ENCODE measurements around the gene FAM210B. TPM values are rescaled to one million over a fixed set of nuclear protein-coding genes. Genes with fewer than 3 reads are reported as not detected.

Gene FAM210B
- total and polyA plus RNA-seq, 9 of the 15 experiments (the other 6 are each of a cell fraction or from before 2014, with no cell fraction given), result 12.1 to 87.3 (median 47.6) TPM

DNA sequence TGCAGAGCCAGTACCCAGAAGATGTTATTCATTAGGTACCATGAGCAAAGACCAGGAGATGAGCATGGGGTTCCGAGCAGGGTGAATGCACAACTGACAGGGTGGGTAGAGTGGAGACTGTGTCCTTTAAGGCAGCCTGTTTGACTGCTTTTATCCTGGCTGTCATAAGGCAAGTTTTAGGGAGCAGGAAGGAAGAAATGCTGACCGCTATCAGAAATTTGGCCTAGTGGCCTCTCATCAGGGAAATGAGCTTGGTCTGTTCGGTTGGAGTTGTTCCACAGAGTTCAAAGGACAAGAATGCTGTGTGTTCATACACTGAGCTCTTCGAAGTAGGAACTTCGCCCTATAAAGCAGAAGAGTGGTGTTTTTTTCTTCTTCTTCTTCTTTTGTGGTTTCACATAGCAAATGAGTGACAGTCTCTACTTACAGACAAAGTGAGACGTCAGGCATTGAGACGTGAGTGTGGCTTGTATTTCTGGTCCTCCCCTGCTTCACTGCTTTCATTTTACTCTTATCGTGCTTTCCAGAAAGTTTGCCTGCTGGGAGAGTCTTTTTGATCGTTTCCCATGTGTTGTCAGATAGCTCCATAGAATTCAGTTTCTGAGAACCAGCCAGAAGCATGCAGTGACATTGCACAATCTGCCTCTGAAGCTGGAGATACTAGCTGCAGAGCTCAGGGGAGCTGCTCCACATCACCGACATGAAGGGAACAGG lies 53.1 kb downstream of the FAM210B start, which contains the start of gene CASS4:
Gene CASS4 (plus strand): TSS at position 502 of the 714 bp plus-strand sequence. CDS start 199 bp downstream, at position 701.
- no peaks in the 10 kb centered on the region for H3K9me3 ChIP-seq (replicated peaks; ENCODE audit: control insufficient read depth, insufficient read depth, low read depth, low read length)
- peak; percentile 81 to 97 (median 85) for DNase-seq (ENCODE audit: extremely low read depth in 1 of 4, low spot score in 3 of 4)
- peak; percentile 99 for FAIRE-seq
- WGBS (ENCODE audit: insufficient coverage, low coverage, missing lambda C conversion rate), result 2% methylated on average over 10 of the region's 10 CpGs
- H3K79me2 ChIP-seq (ENCODE audit: control insufficient read depth, insufficient read depth, low read length), result peaks cover 76% of the 10 kb centered on the region
- H3K9me1 ChIP-seq (ENCODE audit: control insufficient read depth, insufficient read depth, low read length), result no peaks in the 10 kb centered on the region
- BruUV-seq (replicated peaks), result no TSS peak
- H3K27ac ChIP-seq (ENCODE audit: extremely low read depth, low read depth, low read length), result peak within 1 kb of the TSS; percentile 85
- H2AFZ ChIP-seq (ENCODE audit: low read depth, low read length), result peak within 1 kb of the TSS; percentile 66
- H3K9ac ChIP-seq (ENCODE audit: insufficient read depth in 1 of 2, low read depth in 2 of 2, low read length in 2 of 2), result peak within 1 kb of the TSS; percentile 62 to 73; a peak in 3 of 4 replicates
- ChIA-PET POLR2A (interaction anchor here (0.6 to 5.1 kb wide), 22 partner anchors 10 to 998 kb away, joined by 3 to 72 read pairs (median 4); partner anchors contain the start of genes AURKA, CSTF1, FAM210B and RTF2), CTCF (ENCODE audit: low intra/inter-chr PET ratio) (no interaction called here)
- peaks cover 9 to 52% of the 10 kb centered on the region in 2 experiments for H3K4me1 ChIP-seq (replicated peaks in 1 of 2; ENCODE audit: control insufficient read depth in 2 of 2, insufficient read depth in 2 of 2, low read length in 2 of 2)
- in situ Hi-C loops (cut with MboI), result no loop called here
- ATAC-seq, result peak; percentile 84
- H4K20me1 ChIP-seq (replicated peaks; ENCODE audit: control insufficient read depth, insufficient read depth, low read length), result no peaks in the 10 kb centered on the region; the same call in 1 of the 2 replicates
- peaks cover 39% of the 10 kb centered on the region for H3K36me3 ChIP-seq (ENCODE audit: control insufficient read depth, insufficient read depth, low read length)
- H3K4me2 ChIP-seq (ENCODE audit: insufficient read depth, low read length), result peak within 1 kb of the TSS; percentile 99
- intact Hi-C loops (cut with micrococcal nuclease), result loop anchor here (1.0 to 5.0 kb wide), 4 partner anchors 17 to 55 kb away; partner anchors contain the start of genes AURKA, CSTF1 and RTF2
- H3K4me3 ChIP-seq, result peak within 1 kb of the TSS; percentile 77
- H3K27me3 ChIP-seq (ENCODE audit: control insufficient read depth in 2 of 2, insufficient read depth in 2 of 2, low read length in 2 of 2), result no peaks in the 10 kb centered on the region
- TF ChIP-seq ZKSCAN3 (CRISPR knock-in tag; IDR thresholded peaks at IDR 0.05) (no peak), KHSRP (IDR thresholded peaks at IDR 0.05) (peak; percentile 55; the same call in 1 of the 2 replicates), KDM2B (CRISPR knock-in tag; IDR thresholded peaks at IDR 0.05) (no peak), ZNF668 (CRISPR knock-in tag; IDR thresholded peaks at IDR 0.05) (no peak)
- TF ChIP-seq, protein P1, sequence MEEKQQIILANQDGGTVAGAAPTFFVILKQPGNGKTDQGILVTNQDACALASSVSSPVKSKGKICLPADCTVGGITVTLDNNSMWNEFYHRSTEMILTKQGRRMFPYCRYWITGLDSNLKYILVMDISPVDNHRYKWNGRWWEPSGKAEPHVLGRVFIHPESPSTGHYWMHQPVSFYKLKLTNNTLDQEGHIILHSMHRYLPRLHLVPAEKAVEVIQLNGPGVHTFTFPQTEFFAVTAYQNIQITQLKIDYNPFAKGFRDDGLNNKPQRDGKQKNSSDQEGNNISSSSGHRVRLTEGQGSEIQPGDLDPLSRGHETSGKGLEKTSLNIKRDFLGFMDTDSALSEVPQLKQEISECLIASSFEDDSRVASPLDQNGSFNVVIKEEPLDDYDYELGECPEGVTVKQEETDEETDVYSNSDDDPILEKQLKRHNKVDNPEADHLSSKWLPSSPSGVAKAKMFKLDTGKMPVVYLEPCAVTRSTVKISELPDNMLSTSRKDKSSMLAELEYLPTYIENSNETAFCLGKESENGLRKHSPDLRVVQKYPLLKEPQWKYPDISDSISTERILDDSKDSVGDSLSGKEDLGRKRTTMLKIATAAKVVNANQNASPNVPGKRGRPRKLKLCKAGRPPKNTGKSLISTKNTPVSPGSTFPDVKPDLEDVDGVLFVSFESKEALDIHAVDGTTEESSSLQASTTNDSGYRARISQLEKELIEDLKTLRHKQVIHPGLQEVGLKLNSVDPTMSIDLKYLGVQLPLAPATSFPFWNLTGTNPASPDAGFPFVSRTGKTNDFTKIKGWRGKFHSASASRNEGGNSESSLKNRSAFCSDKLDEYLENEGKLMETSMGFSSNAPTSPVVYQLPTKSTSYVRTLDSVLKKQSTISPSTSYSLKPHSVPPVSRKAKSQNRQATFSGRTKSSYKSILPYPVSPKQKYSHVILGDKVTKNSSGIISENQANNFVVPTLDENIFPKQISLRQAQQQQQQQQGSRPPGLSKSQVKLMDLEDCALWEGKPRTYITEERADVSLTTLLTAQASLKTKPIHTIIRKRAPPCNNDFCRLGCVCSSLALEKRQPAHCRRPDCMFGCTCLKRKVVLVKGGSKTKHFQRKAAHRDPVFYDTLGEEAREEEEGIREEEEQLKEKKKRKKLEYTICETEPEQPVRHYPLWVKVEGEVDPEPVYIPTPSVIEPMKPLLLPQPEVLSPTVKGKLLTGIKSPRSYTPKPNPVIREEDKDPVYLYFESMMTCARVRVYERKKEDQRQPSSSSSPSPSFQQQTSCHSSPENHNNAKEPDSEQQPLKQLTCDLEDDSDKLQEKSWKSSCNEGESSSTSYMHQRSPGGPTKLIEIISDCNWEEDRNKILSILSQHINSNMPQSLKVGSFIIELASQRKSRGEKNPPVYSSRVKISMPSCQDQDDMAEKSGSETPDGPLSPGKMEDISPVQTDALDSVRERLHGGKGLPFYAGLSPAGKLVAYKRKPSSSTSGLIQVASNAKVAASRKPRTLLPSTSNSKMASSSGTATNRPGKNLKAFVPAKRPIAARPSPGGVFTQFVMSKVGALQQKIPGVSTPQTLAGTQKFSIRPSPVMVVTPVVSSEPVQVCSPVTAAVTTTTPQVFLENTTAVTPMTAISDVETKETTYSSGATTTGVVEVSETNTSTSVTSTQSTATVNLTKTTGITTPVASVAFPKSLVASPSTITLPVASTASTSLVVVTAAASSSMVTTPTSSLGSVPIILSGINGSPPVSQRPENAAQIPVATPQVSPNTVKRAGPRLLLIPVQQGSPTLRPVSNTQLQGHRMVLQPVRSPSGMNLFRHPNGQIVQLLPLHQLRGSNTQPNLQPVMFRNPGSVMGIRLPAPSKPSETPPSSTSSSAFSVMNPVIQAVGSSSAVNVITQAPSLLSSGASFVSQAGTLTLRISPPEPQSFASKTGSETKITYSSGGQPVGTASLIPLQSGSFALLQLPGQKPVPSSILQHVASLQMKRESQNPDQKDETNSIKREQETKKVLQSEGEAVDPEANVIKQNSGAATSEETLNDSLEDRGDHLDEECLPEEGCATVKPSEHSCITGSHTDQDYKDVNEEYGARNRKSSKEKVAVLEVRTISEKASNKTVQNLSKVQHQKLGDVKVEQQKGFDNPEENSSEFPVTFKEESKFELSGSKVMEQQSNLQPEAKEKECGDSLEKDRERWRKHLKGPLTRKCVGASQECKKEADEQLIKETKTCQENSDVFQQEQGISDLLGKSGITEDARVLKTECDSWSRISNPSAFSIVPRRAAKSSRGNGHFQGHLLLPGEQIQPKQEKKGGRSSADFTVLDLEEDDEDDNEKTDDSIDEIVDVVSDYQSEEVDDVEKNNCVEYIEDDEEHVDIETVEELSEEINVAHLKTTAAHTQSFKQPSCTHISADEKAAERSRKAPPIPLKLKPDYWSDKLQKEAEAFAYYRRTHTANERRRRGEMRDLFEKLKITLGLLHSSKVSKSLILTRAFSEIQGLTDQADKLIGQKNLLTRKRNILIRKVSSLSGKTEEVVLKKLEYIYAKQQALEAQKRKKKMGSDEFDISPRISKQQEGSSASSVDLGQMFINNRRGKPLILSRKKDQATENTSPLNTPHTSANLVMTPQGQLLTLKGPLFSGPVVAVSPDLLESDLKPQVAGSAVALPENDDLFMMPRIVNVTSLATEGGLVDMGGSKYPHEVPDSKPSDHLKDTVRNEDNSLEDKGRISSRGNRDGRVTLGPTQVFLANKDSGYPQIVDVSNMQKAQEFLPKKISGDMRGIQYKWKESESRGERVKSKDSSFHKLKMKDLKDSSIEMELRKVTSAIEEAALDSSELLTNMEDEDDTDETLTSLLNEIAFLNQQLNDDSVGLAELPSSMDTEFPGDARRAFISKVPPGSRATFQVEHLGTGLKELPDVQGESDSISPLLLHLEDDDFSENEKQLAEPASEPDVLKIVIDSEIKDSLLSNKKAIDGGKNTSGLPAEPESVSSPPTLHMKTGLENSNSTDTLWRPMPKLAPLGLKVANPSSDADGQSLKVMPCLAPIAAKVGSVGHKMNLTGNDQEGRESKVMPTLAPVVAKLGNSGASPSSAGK (IDR thresholded peaks at IDR 0.05), result no peak; the same call in 1 of the 2 replicates
- TF ChIP-seq, protein P2, sequence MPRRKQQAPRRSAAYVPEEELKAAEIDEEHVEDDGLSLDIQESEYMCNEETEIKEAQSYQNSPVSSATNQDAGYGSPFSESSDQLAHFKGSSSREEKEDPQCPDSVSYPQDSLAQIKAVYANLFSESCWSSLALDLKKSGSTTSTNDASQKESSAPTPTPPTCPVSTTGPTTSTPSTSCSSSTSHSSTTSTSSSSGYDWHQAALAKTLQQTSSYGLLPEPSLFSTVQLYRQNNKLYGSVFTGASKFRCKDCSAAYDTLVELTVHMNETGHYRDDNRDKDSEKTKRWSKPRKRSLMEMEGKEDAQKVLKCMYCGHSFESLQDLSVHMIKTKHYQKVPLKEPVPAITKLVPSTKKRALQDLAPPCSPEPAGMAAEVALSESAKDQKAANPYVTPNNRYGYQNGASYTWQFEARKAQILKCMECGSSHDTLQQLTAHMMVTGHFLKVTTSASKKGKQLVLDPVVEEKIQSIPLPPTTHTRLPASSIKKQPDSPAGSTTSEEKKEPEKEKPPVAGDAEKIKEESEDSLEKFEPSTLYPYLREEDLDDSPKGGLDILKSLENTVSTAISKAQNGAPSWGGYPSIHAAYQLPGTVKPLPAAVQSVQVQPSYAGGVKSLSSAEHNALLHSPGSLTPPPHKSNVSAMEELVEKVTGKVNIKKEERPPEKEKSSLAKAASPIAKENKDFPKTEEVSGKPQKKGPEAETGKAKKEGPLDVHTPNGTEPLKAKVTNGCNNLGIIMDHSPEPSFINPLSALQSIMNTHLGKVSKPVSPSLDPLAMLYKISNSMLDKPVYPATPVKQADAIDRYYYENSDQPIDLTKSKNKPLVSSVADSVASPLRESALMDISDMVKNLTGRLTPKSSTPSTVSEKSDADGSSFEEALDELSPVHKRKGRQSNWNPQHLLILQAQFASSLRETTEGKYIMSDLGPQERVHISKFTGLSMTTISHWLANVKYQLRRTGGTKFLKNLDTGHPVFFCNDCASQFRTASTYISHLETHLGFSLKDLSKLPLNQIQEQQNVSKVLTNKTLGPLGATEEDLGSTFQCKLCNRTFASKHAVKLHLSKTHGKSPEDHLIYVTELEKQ (CRISPR knock-in tag; IDR thresholded peaks at IDR 0.05), result no peak
